ENCODE data around the gene RECK. TPM values are rescaled to one million over a fixed set of nuclear protein-coding genes. Genes with fewer than 3 reads are reported as not detected.

RECK gene
- total and polyA plus RNA-seq, 2 experiments from 2014 or later = 8.1 to 11.6 TPM

DNA sequence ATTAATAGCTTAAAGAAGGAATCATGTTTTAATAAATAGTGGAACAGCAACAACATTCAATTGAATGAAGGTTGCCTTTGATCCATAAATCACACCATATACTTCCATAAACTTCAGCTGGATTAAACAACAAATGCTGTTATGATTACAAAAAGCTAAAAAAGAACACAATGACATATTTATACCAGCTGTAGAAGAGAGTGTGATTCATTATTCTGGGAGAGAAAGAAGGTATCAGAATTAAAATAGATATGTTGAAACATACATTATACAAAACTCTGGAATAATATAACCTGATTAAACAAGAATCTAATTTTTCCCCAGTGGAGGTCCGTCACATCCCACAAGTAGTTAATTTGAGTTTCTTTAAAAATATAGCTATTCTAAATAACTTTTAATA lies 7.5 kb upstream of the RECK start:
- H3K27me3 ChIP-seq (ENCODE audit: insufficient read depth) = no peaks in the 10 kb centered on the region
- H3K79me2 ChIP-seq (replicated peaks; ENCODE audit: insufficient read depth) = no peaks in the 10 kb centered on the region
- no peak overlapping the region for H3K4me3 ChIP-seq
- H3K4me3 Mint-ChIP-seq = no peak overlapping the region
- ATAC-seq (no peak), DNase-seq (ENCODE audit: low spot score) (no peak)
- no peaks in the 10 kb centered on the region for H4K20me1 ChIP-seq (replicated peaks; ENCODE audit: insufficient read depth)
- no peaks in the 10 kb centered on the region for H3F3A ChIP-seq (replicated peaks; ENCODE audit: low read depth)
- H3K9me2 ChIP-seq (ENCODE audit: insufficient read depth) = no peaks in the 10 kb centered on the region
- TF ChIP-seq EZH2 (IDR thresholded peaks at IDR 0.05; ENCODE audit: low read depth, unreplicated experiment) (no peak), ZNF331 (CRISPR knock-in tag; IDR thresholded peaks at IDR 0.05; ENCODE audit: low read depth) (no peak), EZH2phosphoT487 (IDR thresholded peaks at IDR 0.05; ENCODE audit: unreplicated experiment) (no peak), JUNB (IDR thresholded peaks at IDR 0.05; ENCODE audit: unreplicated experiment) (no peak), NANOG (IDR thresholded peaks at IDR 0.05; ENCODE audit: borderline replicate concordance) (no peak), CREB1 (CRISPR knock-in tag; IDR thresholded peaks at IDR 0.05; ENCODE audit: low read depth) (no peak), ZNF114 (CRISPR knock-in tag; IDR thresholded peaks at IDR 0.05) (no peak), POLR2AphosphoS5 (IDR thresholded peaks at IDR 0.05; ENCODE audit: low read depth) (no peak)
- TF ChIP-seq, protein P1, sequence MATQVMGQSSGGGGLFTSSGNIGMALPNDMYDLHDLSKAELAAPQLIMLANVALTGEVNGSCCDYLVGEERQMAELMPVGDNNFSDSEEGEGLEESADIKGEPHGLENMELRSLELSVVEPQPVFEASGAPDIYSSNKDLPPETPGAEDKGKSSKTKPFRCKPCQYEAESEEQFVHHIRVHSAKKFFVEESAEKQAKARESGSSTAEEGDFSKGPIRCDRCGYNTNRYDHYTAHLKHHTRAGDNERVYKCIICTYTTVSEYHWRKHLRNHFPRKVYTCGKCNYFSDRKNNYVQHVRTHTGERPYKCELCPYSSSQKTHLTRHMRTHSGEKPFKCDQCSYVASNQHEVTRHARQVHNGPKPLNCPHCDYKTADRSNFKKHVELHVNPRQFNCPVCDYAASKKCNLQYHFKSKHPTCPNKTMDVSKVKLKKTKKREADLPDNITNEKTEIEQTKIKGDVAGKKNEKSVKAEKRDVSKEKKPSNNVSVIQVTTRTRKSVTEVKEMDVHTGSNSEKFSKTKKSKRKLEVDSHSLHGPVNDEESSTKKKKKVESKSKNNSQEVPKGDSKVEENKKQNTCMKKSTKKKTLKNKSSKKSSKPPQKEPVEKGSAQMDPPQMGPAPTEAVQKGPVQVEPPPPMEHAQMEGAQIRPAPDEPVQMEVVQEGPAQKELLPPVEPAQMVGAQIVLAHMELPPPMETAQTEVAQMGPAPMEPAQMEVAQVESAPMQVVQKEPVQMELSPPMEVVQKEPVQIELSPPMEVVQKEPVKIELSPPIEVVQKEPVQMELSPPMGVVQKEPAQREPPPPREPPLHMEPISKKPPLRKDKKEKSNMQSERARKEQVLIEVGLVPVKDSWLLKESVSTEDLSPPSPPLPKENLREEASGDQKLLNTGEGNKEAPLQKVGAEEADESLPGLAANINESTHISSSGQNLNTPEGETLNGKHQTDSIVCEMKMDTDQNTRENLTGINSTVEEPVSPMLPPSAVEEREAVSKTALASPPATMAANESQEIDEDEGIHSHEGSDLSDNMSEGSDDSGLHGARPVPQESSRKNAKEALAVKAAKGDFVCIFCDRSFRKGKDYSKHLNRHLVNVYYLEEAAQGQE (IDR thresholded peaks at IDR 0.05; ENCODE audit: unreplicated experiment) = no peak
- TF ChIP-seq, protein P2, sequence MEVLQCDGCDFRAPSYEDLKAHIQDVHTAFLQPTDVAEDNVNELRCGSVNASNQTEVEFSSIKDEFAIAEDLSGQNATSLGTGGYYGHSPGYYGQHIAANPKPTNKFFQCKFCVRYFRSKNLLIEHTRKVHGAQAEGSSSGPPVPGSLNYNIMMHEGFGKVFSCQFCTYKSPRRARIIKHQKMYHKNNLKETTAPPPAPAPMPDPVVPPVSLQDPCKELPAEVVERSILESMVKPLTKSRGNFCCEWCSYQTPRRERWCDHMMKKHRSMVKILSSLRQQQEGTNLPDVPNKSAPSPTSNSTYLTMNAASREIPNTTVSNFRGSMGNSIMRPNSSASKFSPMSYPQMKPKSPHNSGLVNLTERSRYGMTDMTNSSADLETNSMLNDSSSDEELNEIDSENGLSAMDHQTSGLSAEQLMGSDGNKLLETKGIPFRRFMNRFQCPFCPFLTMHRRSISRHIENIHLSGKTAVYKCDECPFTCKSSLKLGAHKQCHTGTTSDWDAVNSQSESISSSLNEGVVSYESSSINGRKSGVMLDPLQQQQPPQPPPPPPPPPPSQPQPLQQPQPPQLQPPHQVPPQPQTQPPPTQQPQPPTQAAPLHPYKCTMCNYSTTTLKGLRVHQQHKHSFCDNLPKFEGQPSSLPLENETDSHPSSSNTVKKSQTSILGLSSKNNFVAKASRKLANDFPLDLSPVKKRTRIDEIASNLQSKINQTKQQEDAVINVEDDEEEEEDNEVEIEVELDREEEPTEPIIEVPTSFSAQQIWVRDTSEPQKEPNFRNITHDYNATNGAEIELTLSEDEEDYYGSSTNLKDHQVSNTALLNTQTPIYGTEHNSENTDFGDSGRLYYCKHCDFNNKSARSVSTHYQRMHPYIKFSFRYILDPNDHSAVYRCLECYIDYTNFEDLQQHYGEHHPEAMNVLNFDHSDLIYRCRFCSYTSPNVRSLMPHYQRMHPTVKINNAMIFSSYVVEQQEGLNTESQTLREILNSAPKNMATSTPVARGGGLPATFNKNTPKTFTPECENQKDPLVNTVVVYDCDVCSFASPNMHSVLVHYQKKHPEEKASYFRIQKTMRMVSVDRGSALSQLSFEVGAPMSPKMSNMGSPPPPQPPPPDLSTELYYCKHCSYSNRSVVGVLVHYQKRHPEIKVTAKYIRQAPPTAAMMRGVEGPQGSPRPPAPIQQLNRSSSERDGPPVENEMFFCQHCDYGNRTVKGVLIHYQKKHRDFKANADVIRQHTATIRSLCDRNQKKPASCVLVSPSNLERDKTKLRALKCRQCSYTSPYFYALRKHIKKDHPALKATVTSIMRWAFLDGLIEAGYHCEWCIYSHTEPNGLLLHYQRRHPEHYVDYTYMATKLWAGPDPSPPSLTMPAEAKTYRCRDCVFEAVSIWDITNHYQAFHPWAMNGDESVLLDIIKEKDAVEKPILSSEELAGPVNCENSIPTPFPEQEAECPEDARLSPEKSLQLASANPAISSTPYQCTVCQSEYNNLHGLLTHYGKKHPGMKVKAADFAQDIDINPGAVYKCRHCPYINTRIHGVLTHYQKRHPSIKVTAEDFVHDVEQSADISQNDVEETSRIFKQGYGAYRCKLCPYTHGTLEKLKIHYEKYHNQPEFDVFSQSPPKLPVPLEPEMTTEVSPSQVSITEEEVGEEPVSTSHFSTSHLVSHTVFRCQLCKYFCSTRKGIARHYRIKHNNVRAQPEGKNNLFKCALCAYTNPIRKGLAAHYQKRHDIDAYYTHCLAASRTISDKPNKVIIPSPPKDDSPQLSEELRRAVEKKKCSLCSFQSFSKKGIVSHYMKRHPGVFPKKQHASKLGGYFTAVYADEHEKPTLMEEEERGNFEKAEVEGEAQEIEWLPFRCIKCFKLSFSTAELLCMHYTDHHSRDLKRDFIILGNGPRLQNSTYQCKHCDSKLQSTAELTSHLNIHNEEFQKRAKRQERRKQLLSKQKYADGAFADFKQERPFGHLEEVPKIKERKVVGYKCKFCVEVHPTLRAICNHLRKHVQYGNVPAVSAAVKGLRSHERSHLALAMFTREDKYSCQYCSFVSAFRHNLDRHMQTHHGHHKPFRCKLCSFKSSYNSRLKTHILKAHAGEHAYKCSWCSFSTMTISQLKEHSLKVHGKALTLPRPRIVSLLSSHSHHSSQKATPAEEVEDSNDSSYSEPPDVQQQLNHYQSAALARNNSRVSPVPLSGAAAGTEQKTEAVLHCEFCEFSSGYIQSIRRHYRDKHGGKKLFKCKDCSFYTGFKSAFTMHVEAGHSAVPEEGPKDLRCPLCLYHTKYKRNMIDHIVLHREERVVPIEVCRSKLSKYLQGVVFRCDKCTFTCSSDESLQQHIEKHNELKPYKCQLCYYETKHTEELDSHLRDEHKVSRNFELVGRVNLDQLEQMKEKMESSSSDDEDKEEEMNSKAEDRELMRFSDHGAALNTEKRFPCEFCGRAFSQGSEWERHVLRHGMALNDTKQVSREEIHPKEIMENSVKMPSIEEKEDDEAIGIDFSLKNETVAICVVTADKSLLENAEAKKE (CRISPR knock-in tag; IDR thresholded peaks at IDR 0.05) = no peak
- TF ChIP-seq, protein P3, sequence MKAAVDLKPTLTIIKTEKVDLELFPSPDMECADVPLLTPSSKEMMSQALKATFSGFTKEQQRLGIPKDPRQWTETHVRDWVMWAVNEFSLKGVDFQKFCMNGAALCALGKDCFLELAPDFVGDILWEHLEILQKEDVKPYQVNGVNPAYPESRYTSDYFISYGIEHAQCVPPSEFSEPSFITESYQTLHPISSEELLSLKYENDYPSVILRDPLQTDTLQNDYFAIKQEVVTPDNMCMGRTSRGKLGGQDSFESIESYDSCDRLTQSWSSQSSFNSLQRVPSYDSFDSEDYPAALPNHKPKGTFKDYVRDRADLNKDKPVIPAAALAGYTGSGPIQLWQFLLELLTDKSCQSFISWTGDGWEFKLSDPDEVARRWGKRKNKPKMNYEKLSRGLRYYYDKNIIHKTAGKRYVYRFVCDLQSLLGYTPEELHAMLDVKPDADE (IDR thresholded peaks at IDR 0.05) = no peak
- H3K27me3 Mint-ChIP-seq (ENCODE audit: insufficient read depth, low read depth, poor library complexity) = no peaks in the 10 kb centered on the region
- no peaks in the 10 kb centered on the region for H3K36me3 Mint-ChIP-seq (ENCODE audit: low read depth)
- H3K36me3 ChIP-seq (ENCODE audit: insufficient read depth) = no peaks in the 10 kb centered on the region
- no peak overlapping the region for H3K27ac Mint-ChIP-seq
- H3K4me1 Mint-ChIP-seq = 0 out of 3 replicates have a peak, but pooled peaks cover 2% of the 10 kb centered on the region
- no peak overlapping the region for H2AFZ ChIP-seq
- no peak overlapping the region for H3K27ac ChIP-seq (ENCODE audit: low read depth)
- no peaks in the 10 kb centered on the region for H3K9me3 Mint-ChIP-seq
- H3K4me2 ChIP-seq = no peak overlapping the region
- no peaks in the 10 kb centered on the region for H3K4me1 ChIP-seq (ENCODE audit: insufficient read depth)
